Retinal pigment epithelial cell (primary cell): ENCODE data around the gene DENND2A.
"Not testable (repeated sequence)": the region's sequence is repeated elsewhere in the genome, so short reads cannot be mapped to it uniquely, and the experiment has no call there.

Experiments used
- DNase-seq: peaks from one replicate; pipeline ENCODE4 v3.0.0-alpha.2; 2010; ENCODE audit warnings: low read depth
- H3K4me3 ChIP-seq: 2 replicates; pipeline ENCODE4 v1.5.1; 2011; ENCODE audit warnings: mild to moderate bottlenecking, low read length, control low read depth, moderate library complexity
- TF ChIP-seq, protein P1 (sequence below): conservative IDR thresholded peaks from 2 replicates; pipeline ENCODE4 v1.5.1; 2011; ENCODE audit warnings: low read depth, low read length, control low read depth, inconsistent platforms

Gene DENND2A

DNA sequence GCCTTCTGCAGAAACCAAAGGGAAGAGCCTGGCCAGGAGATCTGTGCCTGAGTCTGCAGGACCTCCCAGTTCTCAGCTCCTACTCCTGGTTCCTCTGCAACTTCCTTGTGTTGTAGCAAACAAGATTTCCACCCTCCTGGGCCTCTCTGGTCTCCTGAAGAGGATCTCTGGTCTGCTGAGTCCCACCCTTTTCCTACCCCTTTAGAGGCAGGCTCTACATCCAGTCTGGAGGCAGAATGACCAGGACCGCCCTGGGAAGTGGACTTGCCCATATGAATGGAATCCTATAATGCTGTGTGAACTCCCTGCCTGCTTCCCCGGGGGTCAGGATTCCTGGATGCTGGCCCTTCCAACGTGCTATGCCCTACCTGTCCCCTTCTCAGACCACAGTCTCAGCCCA, 3.2 kb downstream of the DENND2A start:
- TF ChIP-seq, protein P1, sequence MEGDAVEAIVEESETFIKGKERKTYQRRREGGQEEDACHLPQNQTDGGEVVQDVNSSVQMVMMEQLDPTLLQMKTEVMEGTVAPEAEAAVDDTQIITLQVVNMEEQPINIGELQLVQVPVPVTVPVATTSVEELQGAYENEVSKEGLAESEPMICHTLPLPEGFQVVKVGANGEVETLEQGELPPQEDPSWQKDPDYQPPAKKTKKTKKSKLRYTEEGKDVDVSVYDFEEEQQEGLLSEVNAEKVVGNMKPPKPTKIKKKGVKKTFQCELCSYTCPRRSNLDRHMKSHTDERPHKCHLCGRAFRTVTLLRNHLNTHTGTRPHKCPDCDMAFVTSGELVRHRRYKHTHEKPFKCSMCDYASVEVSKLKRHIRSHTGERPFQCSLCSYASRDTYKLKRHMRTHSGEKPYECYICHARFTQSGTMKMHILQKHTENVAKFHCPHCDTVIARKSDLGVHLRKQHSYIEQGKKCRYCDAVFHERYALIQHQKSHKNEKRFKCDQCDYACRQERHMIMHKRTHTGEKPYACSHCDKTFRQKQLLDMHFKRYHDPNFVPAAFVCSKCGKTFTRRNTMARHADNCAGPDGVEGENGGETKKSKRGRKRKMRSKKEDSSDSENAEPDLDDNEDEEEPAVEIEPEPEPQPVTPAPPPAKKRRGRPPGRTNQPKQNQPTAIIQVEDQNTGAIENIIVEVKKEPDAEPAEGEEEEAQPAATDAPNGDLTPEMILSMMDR: no peak
- DNase-seq: no peak
- H3K4me3 ChIP-seq: no peak overlapping the region

DNA sequence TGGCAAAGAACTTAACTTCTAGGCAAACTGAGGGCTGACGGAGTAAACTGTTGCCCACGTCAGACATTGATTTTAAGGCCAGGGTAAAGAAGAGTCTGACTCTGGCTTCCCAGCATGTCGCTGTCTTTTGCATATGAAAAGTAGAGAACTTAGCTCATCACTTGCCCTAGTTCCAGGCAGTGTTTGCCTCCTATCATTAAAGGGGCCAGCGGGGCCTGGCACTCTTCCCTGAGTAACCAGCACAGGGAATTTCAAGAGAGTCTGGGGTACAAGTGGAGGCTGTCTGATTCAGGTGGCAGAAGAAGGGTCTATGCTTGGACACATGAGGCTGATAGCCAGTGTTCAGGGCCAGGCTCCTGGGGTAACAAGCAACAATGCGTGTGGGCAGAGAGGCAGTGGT, 4.8 kb downstream of the DENND2A start:
- TF ChIP-seq, protein P1: no peak
- DNase-seq: no peak
- no peak overlapping the region for H3K4me3 ChIP-seq

DNA sequence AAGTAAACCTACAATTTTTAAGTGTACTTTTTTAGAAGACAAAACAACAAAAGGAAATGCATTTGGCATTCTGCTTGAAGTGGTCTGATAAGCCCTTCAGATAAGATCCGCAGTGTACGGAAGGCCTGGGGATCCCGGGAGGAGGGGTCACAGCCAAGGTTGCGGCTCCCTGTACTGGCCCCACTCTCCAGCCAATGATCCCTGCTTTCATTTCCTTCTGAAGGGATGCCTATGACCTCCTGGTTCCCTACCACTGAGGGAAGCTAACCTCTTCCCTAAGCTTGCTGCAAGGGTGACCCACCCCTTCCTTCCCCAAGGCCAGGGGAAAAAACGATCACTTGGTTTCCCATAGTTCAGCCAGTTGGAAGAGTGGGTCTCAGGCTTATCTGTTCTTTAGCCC, 5.3 kb downstream of the DENND2A start:
- no peak overlapping the region for H3K4me3 ChIP-seq
- no peak for DNase-seq
- TF ChIP-seq, protein P1: no peak

DNA sequence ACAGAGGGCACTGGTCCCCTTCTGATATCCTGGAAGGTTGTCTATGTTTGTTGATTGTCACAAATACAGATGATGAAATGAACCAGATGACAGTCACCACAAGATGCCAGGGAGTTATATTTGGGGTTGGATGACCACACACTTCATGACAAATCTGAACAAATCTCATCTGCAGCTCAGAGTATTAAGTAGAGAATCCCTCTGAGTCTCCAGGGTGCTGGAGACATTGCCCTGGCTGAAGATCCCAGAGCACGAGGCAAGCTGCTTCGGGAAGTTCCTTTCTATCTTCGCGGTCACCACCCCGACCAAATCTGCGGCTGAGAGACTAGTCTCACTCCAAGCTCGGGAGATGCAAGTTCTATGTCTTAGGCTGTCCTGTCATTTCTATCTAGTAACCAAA, 9.0 kb downstream of the DENND2A start:
- H3K4me3 ChIP-seq: no peak overlapping the region
- DNase-seq: no peak
- TF ChIP-seq, protein P1: no peak

DNA sequence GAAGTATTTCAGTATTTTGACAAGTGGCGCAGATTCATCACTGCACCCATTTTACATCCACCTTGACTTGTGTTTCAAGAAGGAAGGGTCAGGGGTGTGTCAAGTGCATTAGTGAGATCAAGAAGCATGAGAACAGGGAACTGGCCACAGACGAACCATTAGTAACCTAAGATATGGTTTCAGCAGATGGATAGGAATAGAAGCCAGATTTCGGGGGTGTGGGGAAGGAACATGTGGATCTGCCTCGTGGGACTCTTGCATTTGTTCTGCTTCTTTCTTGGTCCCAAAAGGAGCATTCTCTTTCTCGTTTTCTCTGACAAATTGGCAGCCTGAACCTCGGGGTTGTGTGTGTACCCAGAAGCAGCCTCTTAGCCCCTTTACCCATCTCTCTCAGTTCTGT, 9.6 kb downstream of the DENND2A start:
- TF ChIP-seq, protein P1: no peak
- no peak for DNase-seq

DNA sequence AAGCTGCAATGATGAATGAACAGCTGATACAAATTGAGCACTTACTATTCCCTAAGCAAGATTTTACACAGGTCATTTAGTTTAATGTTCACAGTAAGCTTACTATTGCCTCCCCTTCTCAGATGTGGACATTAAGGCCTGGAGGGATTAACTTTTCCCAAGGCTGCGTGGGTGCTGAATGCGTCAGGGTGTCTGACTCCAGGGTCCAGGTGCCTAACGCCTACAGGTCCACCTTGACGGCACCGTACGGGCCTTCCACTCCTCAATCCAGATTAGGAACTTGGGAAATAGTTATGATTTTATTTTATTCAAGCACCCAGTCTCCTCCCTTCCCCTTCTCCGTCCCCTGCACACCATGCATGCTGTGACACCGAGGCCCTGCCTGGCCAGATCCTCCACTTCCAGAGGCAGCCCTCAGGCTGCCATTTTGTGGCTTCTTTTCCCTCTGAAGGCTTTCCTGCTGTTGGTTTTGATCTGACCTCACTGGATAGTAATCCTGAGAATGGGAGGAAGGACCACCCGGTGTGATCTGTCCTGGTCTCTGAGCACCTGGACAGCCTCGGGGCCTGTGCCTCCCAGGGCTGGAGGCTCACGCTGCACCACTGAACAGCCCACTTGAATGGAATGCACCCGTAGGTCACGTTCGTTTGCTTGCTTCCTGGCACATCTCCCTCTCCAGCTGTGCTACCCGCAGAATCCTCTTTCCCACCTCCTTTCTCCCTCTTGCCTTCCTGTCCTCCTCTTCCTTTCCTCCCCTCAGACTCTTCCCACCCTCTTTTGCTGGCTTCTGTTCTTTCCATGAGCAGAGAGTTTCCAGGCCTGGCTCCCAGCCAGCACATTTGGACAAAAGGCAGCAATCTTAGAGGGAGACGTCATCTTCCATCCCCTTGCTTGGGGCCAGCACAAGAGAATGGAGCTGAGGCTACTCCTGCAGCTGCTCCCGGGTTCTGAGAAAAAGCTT, 14.4 kb downstream of the DENND2A start:
- no peak for DNase-seq

More for the DNA sequence above, 9.6 kb downstream of the DENND2A start:
- H3K4me3 ChIP-seq: no peak overlapping the region

DNA sequence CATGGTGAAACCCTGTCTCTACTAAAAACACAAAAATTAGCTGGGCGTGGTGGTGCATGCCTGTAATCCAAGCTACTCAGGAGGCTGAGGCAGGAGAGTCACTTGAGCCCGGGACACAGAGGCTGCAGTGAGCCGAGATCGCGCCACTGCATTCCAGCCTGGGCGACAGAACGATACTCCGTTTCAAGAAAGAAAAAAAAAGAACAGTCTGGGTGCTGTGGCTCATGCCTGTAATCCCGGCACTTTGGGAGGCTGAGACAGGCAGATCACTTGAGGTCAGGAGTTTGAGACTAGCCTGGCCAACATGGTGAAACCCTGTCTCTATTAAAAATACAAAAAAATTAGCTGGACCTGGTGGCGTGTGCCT, 15.4 kb downstream of the DENND2A start:
- not testable (repeated sequence) for DNase-seq, H3K4me3 ChIP-seq

More for the DNA sequence above, 14.4 kb downstream of the DENND2A start:
- peak overlapping the region; percentile 9 for H3K4me3 ChIP-seq
- TF ChIP-seq, protein P1: no peak
